Panc1 (cell line): ENCODE data around the gene ARHGEF5. TPM values are rescaled to one million over a fixed set of nuclear protein-coding genes. Genes with fewer than 3 reads are reported as not detected.
"Not testable (repeated sequence)": the region's sequence is repeated elsewhere in the genome, so short reads cannot be mapped to it uniquely, and the experiment has no call there.

Experiments
- ATAC-seq: fragments of 200-7000 bp; cut with Tn5 transposase; 2 replicates; pipeline ENCODE4 v1.9.1; 2020; ENCODE audit warnings: mild to moderate bottlenecking, moderate library complexity
- BruUV-seq: library from RNA; stranded (reverse); fragments of 400-500 nt; replicated peaks from 2 replicates; lab custom pipeline; 2021; lab: Mats Ljungman, UMichigan
- CTCF ChIA-PET: fragments of 300-600 bp; sonication (Branson Sonifier 250); formaldehyde crosslinking; loops from one replicate; lab custom pipeline; 2022; ENCODE audit warnings: antibody characterized with exemption; lab: Charles Lee
- POLR2A ChIA-PET: fragments of 300-600 bp; sonication (Branson Sonifier 250); formaldehyde crosslinking; loops from one replicate; lab custom pipeline; 2022; ENCODE audit warnings: antibody characterized with exemption; lab: Charles Lee
- DNase-seq: peaks from one replicate; pipeline ENCODE4 v3.0.0-alpha.2; 2010; ENCODE audit warnings: low read depth, low spot score
- H3K27ac ChIP-seq: 2 replicates; pipeline ENCODE4 v1.5.1; 2011; ENCODE audit warnings: mild to moderate bottlenecking, low read length, inconsistent platforms
- H3K27me3 ChIP-seq: fragments of 200-500 bp; sonication (Bioruptor generic); 2 replicates; pipeline ENCODE4 v1.6.0; 2014; ENCODE audit warnings: low read length, inconsistent platforms; ENCODE audit not compliant: control insufficient read depth, insufficient read depth
- H3K36me3 ChIP-seq: fragments of 200-500 bp; sonication (Bioruptor generic); 2 replicates; pipeline ENCODE4 v1.5.1; 2014; ENCODE audit warnings: inconsistent platforms, mild to moderate bottlenecking, low read length, moderate library complexity; ENCODE audit not compliant: control insufficient read depth, insufficient read depth
- H3K4me1 ChIP-seq: 2 replicates; pipeline ENCODE4 v1.5.1; 2011; ENCODE audit warnings: inconsistent platforms, mild to moderate bottlenecking, low read length, moderate library complexity; ENCODE audit not compliant: control insufficient read depth, insufficient read depth
- H3K4me3 ChIP-seq, 2 experiments: 2 replicates each; pipeline ENCODE4 v1.5.1; 2011 to 2012; ENCODE audit warnings: low read depth in 2 of 2, low read length in 2 of 2, mild to moderate bottlenecking in 2 of 2, inconsistent platforms in 1 of 2, moderate library complexity in 1 of 2
- H3K9me3 ChIP-seq: fragments of 200-500 bp; sonication (Bioruptor generic); 2 replicates; pipeline ENCODE4 v1.5.1; 2014; ENCODE audit warnings: low read depth, mild to moderate bottlenecking, inconsistent platforms, low read length, moderate library complexity; ENCODE audit not compliant: control insufficient read depth, insufficient read depth
- CTCF ChIP-seq: fragments of 450-650 bp; IDR thresholded peaks from 2 replicates; pipeline ENCODE4 v1.5.1; 2017; ENCODE audit warnings: mild to moderate bottlenecking
- in situ Hi-C: cut with HindIII; loops from 2 replicates; pipeline ENCODE4 v1.10.0; 2016; ENCODE audit warnings: low sequenced_read_pairs, low pct_unique_long_range_greater_than_20kb
- intact Hi-C: fragments of 100-400 bp; cut with micrococcal nuclease; formaldehyde crosslinking; loops from one replicate; pipeline ENCODE4 v1.10.0; 2022; ENCODE audit not compliant: unreplicated experiment
- total RNA-seq: library from RNA; stranded (reverse); gene quantifications from one replicate; pipeline ENCODE4 v1.2.1, GENCODE V29; 2021; ENCODE audit not compliant: unreplicated experiment

The ARHGEF5 gene
- total RNA-seq, 1 experiment from 2014 or later = 37.1 TPM

GRCh38 chr7:144323359-144323758, 31.8 kb upstream of the ARHGEF5 start:
- H3K27ac ChIP-seq, POLR2A ChIA-PET, H3K9me3 ChIP-seq, CTCF ChIA-PET, in situ Hi-C loops, H3K27me3 ChIP-seq, H3K4me1 ChIP-seq, BruUV-seq, DNase-seq, H3K36me3 ChIP-seq, intact Hi-C loops, ATAC-seq, H3K4me3 ChIP-seq: not testable (repeated sequence)

GRCh38 chr7:144325868-144326267, 29.3 kb upstream of the ARHGEF5 start:
- in situ Hi-C loops, DNase-seq, intact Hi-C loops, H3K9me3 ChIP-seq, H3K36me3 ChIP-seq, ATAC-seq, H3K4me3 ChIP-seq, H3K27me3 ChIP-seq, CTCF ChIA-PET, H3K4me1 ChIP-seq, BruUV-seq, H3K27ac ChIP-seq, POLR2A ChIA-PET: not testable (repeated sequence)

GRCh38 chr7:144330044-144330443, 25.2 kb upstream of the ARHGEF5 start:
- H3K4me1 ChIP-seq, in situ Hi-C loops, DNase-seq, H3K27me3 ChIP-seq, intact Hi-C loops, CTCF ChIA-PET, H3K4me3 ChIP-seq, H3K27ac ChIP-seq, H3K36me3 ChIP-seq, POLR2A ChIA-PET, BruUV-seq, ATAC-seq, H3K9me3 ChIP-seq: not testable (repeated sequence)

- intact Hi-C loops, H3K4me1 ChIP-seq, in situ Hi-C loops, POLR2A ChIA-PET, H3K36me3 ChIP-seq, H3K27ac ChIP-seq, H3K9me3 ChIP-seq, H3K4me3 ChIP-seq, H3K27me3 ChIP-seq, DNase-seq: not testable (repeated sequence)
- peak; percentile 76 for ATAC-seq
- CTCF ChIA-PET = interaction anchor here (0.6 kb wide), 1 partner anchor 113 kb away, joined by 3 read pairs; no protein-coding TSS in a partner anchor
- peak; percentile 15; the same call in 1 of the 2 replicates for TF ChIP-seq CTCF
- TSS peak; percentile 57 for BruUV-seq
Measured at GRCh38 chr7:144331221-144331995, 23.8 kb upstream of the ARHGEF5 start.

GRCh38 chr7:144331996-144332288, 23.3 kb upstream of the ARHGEF5 start:
- CTCF ChIA-PET = interaction anchor here (0.6 kb wide), 1 partner anchor 113 kb away, joined by 3 read pairs; no protein-coding TSS in a partner anchor
- H3K27me3 ChIP-seq, POLR2A ChIA-PET, H3K4me3 ChIP-seq, H3K36me3 ChIP-seq, H3K4me1 ChIP-seq, H3K9me3 ChIP-seq, BruUV-seq, intact Hi-C loops, DNase-seq, in situ Hi-C loops, H3K27ac ChIP-seq: not testable (repeated sequence)
- ATAC-seq = peak; percentile 60

- H3K9me3 ChIP-seq, H3K4me3 ChIP-seq, CTCF ChIA-PET, H3K36me3 ChIP-seq, H3K27me3 ChIP-seq, intact Hi-C loops, ATAC-seq, H3K4me1 ChIP-seq, in situ Hi-C loops, POLR2A ChIA-PET, DNase-seq, H3K27ac ChIP-seq, BruUV-seq: not testable (repeated sequence)
Measured at GRCh38 chr7:144348625-144349024, 6.6 kb upstream of the ARHGEF5 start.

- H3K9me3 ChIP-seq, H3K4me1 ChIP-seq, H3K27me3 ChIP-seq, ATAC-seq, intact Hi-C loops, BruUV-seq, H3K4me3 ChIP-seq, DNase-seq, POLR2A ChIA-PET, H3K36me3 ChIP-seq, CTCF ChIA-PET, H3K27ac ChIP-seq, in situ Hi-C loops: not testable (repeated sequence)
Measured at GRCh38 chr7:144351667-144352066, 3.5 kb upstream of the ARHGEF5 start.
